Tibial artery (tissue), 4 donors: ENCODE data around the gene CCHCR1.

Experiments used
- DNase-seq, 2 donors: peaks; one replicate each; pipeline ENCODE4 v3.0.0-alpha.2; 2019
- H3K27ac ChIP-seq, 2 donors: fragments of 200-600 bp; sonication (generic) in 1 of 2; 1 replicate in 1 of 2; 2 replicates in 1 of 2; pipeline ENCODE4 v1.5.1; 2018 to 2019; ENCODE audit warnings: mild to moderate bottlenecking in 1 of 2
- H3K27me3 ChIP-seq, 2 donors: fragments of 200-600 bp; sonication (generic) in 1 of 2; one replicate each; pipeline versions ENCODE4 v1.5.1 to v1.6.0; 2016 to 2019
- H3K36me3 ChIP-seq, 3 donors: fragments of 200-600 bp; sonication (generic) in 2 of 3; one replicate each; pipeline ENCODE4 v1.5.1; 2016 to 2019; ENCODE audit warnings: mild to moderate bottlenecking in 2 of 3
- H3K4me1 ChIP-seq, 4 donors: fragments of 200-600 bp; sonication (generic) in 2 of 4; 1 replicate in 3 of 4; 2 replicates in 1 of 4; pipeline ENCODE4 v1.5.1; 2016 to 2019
- H3K4me3 ChIP-seq, 2 donors: fragments of 200-600 bp; sonication (generic) in 1 of 2; 1 replicate in 1 of 2; 2 replicates in 1 of 2; pipeline ENCODE4 v1.5.1; 2018 to 2019; ENCODE audit warnings: mild to moderate bottlenecking in 2 of 2
- H3K9me3 ChIP-seq, 3 donors: fragments of 200-600 bp; sonication (generic) in 1 of 3; one replicate each; pipeline ENCODE4 v1.5.1; 2016 to 2019
- intact Hi-C: fragments of 100-400 bp; cut with DNase I; formaldehyde crosslinking; loops from one replicate; pipeline ENCODE4 v1.15.0; 2023; ENCODE audit warnings: low total_unique reads
- TF ChIP-seq, protein P1 (sequence below), 2 experiments: fragments of 200-600 bp in 1 of 2; fragments of 450-650 bp in 1 of 2; IDR thresholded peaks; one replicate each; pipeline ENCODE4 v1.5.1; 2017 to 2019; ENCODE audit warnings: antibody characterized with exemption in 2 of 2, mild to moderate bottlenecking in 1 of 2, moderate library complexity in 1 of 2

Gene CCHCR1

DNA sequence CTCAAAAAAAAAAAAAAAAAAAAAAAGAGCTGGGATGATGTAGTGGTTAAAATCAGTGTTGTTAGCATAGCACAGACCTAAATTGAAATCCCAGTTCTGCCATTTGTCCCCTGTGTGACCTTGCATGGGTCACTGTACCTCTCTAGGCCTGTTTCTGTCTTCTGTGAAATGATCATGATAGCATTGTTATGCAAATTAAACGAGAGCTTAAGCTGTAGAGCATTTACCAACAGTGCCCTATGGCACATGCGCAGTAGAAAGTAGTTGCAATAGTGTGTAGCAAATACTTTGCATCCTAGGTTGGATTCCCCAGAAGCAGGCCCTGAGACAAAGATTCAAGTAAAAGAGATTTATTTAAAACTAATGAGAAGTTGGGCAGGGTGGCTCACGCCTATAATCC, 26.0 kb downstream of the CCHCR1 start:
- Histone ChIP-seq H3K27ac (no peak overlapping the region), H3K27me3 (no peaks in the 10 kb centered on the region), H3K36me3 (no peaks in the 10 kb centered on the region), H3K4me3 (no peak overlapping the region), H3K4me1 (peaks cover 0 to 4% (median 0%) of the 10 kb centered on the region in 4 donors), H3K9me3 (no peaks in the 10 kb centered on the region)
- no peak for DNase-seq
- intact Hi-C loops: no loop called here
- TF ChIP-seq, protein P1, sequence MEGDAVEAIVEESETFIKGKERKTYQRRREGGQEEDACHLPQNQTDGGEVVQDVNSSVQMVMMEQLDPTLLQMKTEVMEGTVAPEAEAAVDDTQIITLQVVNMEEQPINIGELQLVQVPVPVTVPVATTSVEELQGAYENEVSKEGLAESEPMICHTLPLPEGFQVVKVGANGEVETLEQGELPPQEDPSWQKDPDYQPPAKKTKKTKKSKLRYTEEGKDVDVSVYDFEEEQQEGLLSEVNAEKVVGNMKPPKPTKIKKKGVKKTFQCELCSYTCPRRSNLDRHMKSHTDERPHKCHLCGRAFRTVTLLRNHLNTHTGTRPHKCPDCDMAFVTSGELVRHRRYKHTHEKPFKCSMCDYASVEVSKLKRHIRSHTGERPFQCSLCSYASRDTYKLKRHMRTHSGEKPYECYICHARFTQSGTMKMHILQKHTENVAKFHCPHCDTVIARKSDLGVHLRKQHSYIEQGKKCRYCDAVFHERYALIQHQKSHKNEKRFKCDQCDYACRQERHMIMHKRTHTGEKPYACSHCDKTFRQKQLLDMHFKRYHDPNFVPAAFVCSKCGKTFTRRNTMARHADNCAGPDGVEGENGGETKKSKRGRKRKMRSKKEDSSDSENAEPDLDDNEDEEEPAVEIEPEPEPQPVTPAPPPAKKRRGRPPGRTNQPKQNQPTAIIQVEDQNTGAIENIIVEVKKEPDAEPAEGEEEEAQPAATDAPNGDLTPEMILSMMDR (IDR thresholded peaks at IDR 0.05): no peak

DNA sequence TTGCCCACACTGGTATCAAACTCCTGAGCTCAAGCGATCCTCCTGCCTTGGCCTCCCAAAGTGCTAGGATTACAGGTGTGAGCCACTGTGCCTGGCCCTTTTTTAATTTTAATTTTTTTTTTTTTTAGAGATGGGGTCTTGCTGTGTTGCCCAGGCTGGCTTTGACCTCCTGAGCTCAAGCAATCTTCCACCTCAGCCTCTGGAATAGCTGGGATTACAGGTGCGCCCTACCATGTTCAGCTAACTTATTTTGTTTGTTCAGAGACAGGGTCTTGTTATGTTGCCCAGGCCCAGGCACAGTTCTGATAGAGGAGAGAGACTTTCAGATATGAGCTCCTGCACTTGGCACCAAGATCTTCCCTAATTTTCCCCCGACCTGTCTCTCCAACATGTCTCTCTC, 26.9 kb downstream of the CCHCR1 start:
- intact Hi-C loops: no loop called here
- TF ChIP-seq, protein P1 (IDR thresholded peaks at IDR 0.05): no peak
- Histone ChIP-seq H3K27me3 (no peaks in the 10 kb centered on the region), H3K27ac (no peak overlapping the region), H3K4me1 (peaks cover 0 to 7% (median 2%) of the 10 kb centered on the region in 4 donors), H3K4me3 (no peak overlapping the region), H3K9me3 (no peaks in the 10 kb centered on the region), H3K36me3 (no peaks in the 10 kb centered on the region)
- no peak for DNase-seq

DNA sequence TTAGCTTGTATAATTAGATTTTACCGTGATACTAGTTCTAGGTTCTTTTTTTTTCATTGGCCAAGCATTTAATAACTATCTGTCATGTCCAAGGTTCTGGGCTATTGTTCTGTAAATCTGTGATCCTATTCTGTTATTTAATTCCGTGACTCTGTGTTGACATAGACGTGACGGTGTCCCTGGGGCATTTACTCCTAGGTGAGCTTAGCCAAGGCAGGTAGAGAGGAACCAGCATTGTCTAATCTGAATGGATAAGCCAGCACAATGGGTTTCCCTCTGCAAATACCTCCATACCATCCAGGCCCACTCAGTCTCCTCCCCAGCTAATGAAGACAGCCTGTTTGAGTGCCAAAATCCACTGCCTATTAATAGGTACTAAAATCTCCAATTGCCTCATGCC, 28.5 kb downstream of the CCHCR1 start:
- Histone ChIP-seq H3K36me3 (no peaks in the 10 kb centered on the region), H3K4me3 (no peak overlapping the region), H3K27ac (no peak overlapping the region), H3K27me3 (no peaks in the 10 kb centered on the region), H3K4me1 (peaks cover 0 to 12% (median 5%) of the 10 kb centered on the region in 4 donors), H3K9me3 (no peaks in the 10 kb centered on the region)
- intact Hi-C loops: no loop called here
- TF ChIP-seq, protein P1 (IDR thresholded peaks at IDR 0.05): no peak
- DNase-seq: no peak

DNA sequence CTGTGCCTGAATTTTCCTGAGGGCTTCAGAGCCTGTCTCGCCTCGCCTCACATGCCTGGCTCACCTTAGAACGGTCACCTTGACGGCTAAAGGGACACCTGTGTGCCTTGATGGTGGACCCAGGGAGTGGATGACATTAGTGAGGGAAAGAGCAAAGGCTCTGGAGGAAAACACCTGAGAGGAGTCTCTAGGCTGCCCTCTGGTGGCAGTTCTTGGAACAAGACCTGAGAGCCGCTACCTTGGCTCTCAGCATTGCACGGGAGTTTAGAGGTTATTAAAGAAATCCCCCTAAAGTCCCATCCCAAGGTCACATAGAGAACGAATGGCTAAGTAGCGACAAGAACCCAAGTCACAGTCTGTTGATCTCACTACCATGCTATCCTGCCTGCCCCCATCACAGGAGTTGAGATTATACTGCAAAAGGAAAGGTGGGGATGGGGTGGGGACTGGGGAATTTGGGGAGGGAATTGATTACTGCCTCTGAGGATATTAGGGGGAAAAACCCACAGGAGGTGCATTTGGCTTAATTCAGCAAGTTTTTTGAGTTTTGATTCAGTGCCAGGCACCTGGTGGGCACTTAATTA, 29.4 kb downstream of the CCHCR1 start:
- Histone ChIP-seq H3K36me3 (no peaks in the 10 kb centered on the region), H3K27me3 (no peaks in the 10 kb centered on the region), H3K4me3 (no peak overlapping the region), H3K9me3 (no peaks in the 10 kb centered on the region), H3K4me1 (peaks cover 0 to 18% (median 9%) of the 10 kb centered on the region in 4 donors), H3K27ac (no peak overlapping the region)
- peak in 1 of 2 donors; percentile 45 for DNase-seq
- intact Hi-C loops: no loop called here
- TF ChIP-seq, protein P1 (IDR thresholded peaks at IDR 0.05): peak; percentile 61 to 90

DNA sequence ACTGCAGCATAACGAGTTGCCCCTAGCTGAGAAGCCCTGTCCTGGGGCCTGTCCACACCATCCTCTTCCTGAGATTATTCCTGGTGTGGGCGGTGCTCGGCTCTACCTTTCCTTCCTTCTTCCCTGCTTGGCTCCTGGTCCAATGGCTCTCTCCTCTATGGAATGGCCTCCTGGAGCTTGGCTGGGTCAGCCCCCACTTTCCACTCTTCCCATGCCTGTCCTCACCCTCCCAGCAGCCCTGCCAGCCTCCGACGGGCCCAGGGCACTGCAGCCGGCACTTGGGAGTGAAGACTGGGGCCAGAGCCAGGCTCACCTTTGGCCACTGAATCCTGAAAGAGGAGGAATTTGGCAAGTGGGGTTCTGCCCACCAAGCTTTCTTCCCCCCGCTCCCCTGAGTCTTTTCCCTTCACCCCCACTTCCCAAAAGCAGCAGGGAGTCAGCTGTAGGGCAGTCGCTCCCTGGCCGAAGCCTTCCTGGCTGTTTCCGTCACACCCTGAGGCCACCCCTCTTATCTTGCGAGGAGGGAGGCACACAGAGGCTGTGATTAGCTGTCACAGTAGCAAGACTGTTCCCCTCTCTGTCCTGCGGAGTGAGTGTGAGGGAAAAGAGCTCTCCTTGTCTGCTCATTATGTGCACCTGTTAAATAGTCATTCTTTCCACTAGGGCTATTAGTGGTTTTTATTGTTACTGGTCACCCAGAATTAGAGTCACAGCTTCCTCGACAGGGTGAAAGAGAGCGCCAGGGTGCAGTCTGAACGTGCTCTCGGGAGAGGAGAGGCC, 31.0 kb downstream of the CCHCR1 start:
- no peak overlapping the region for H3K4me3 ChIP-seq
- H3K27ac ChIP-seq: no peak overlapping the region
- no peaks in the 10 kb centered on the region for H3K9me3 ChIP-seq
- intact Hi-C loops: no loop called here
- DNase-seq: no peak
- TF ChIP-seq, protein P1 (IDR thresholded peaks at IDR 0.05): no peak
- H3K27me3 ChIP-seq: no peaks in the 10 kb centered on the region
- H3K36me3 ChIP-seq: no peaks in the 10 kb centered on the region
- H3K4me1 ChIP-seq: peaks cover 0 to 33% (median 22%) of the 10 kb centered on the region in 4 donors
